HCT116 (cell line): Measurements from ENCODE around the gene BMP4. TPM values are rescaled to one million over a fixed set of nuclear protein-coding genes. Genes with fewer than 3 reads are reported as not detected.
A peak's percentile ranks its signal among the peaks of the same experiment; 100 is the strongest.

Experiments
- ATAC-seq: fragments of 200-7000 bp; cut with Tn5 transposase; 2 replicates; pipeline ENCODE4 v1.9.1; 2020; ENCODE audit warnings: mild to moderate bottlenecking, moderate library complexity
- BruUV-seq: library from RNA; stranded (reverse); fragments of 400-500 nt; replicated peaks from 2 replicates; lab custom pipeline; 2021; lab: Mats Ljungman, UMichigan
- CTCF ChIA-PET: fragments of 300-600 bp; sonication (Branson Sonifier 250); formaldehyde crosslinking; loops from one replicate; lab custom pipeline; 2021; ENCODE audit warnings: antibody characterized with exemption; lab: Charles Lee
- POLR2A ChIA-PET: fragments of 300-600, 350-600 bp; sonication (Branson Sonifier 250); formaldehyde crosslinking; loops from one replicate; lab custom pipeline; 2021; ENCODE audit warnings: antibody characterized with exemption; lab: Charles Lee
- RAD21 ChIA-PET, 2 experiments: fragments of 300-600 bp; sonication (Branson Sonifier 250); formaldehyde crosslinking; loops; one replicate each; lab custom pipeline; 2023; ENCODE audit warnings: low total read pairs in 2 of 2; ENCODE audit not compliant: uncharacterized antibody in 2 of 2, unreplicated experiment in 2 of 2, low non-redundant PET in 1 of 2; lab: Charles Lee
- DNase-seq: peaks from one replicate; pipeline ENCODE4 v3.0.0-alpha.2; 2010; ENCODE audit warnings: low read depth, low spot score
- H2AFZ ChIP-seq: fragments of 200-600 bp; shearing (Covaris generic), sonication (generic); 2 replicates; pipeline ENCODE4 v1.6.1; 2017; ENCODE audit warnings: low read depth, mixed run types, mixed read lengths, antibody characterized with exemption, low read length; ENCODE audit not compliant: poor library complexity, severe bottlenecking
- H3K27ac ChIP-seq: 2 replicates; pipeline ENCODE4 v1.5.1; 2012; ENCODE audit warnings: low read depth, low read length
- H3K27me3 ChIP-seq: fragments of 200-600 bp; sonication (generic); 2 replicates; pipeline ENCODE4 v1.6.1; 2016; ENCODE audit warnings: mixed run types, low read length, mixed read lengths; ENCODE audit not compliant: insufficient read depth
- H3K36me3 ChIP-seq, 2 experiments: fragments of 200-500 bp in 1 of 2; fragments of 200-600 bp in 1 of 2; sonication (Bioruptor generic) in 1 of 2; sonication (generic) in 1 of 2; 2 replicates each; pipeline versions ENCODE4 v1.5.1 to v1.6.1; 2014 to 2016; ENCODE audit warnings: low read length in 2 of 2, inconsistent platforms in 1 of 2, mixed read lengths in 1 of 2, mixed run types in 1 of 2; ENCODE audit not compliant: insufficient read depth in 2 of 2, control insufficient read depth in 1 of 2
- H3K4me1 ChIP-seq, 2 experiments: fragments of 200-600 bp in 1 of 2; sonication (generic) in 1 of 2; 2 replicates each; pipeline versions ENCODE4 v1.5.1 to v1.6.1; 2012 to 2017; ENCODE audit warnings: low read length in 2 of 2, inconsistent platforms in 1 of 2, mild to moderate bottlenecking in 1 of 2, mixed read lengths in 1 of 2, mixed run types in 1 of 2, moderate library complexity in 1 of 2; ENCODE audit not compliant: insufficient read depth in 2 of 2, control insufficient read depth in 1 of 2
- H3K4me2 ChIP-seq: fragments of 200-600 bp; sonication (generic); 2 replicates; pipeline ENCODE4 v1.6.1; 2017; ENCODE audit warnings: mixed run types, low read length, mixed read lengths
- H3K4me3 ChIP-seq, 2 experiments: fragments of 200-600 bp in 1 of 2; sonication (generic) in 1 of 2; replicated peaks in 1 of 2; 2 replicates each; pipeline ENCODE4 v1.5.1; 2011 to 2016; ENCODE audit warnings: low read length in 2 of 2, control low read depth in 1 of 2, low read depth in 1 of 2, mild to moderate bottlenecking in 1 of 2, mixed read lengths in 1 of 2, mixed run types in 1 of 2
- H3K79me2 ChIP-seq: fragments of 200-600 bp; sonication (generic); 2 replicates; pipeline ENCODE4 v1.6.1; 2017; ENCODE audit warnings: mild to moderate bottlenecking, mixed run types, low read length, moderate library complexity, mixed read lengths; ENCODE audit not compliant: insufficient read depth
- H3K9ac ChIP-seq: fragments of 200-600 bp; sonication (generic); 2 replicates; pipeline ENCODE4 v1.6.1; 2016; ENCODE audit warnings: low read length, mixed read lengths
- H3K9me2 ChIP-seq: fragments of 200-600 bp; sonication (generic), shearing (Covaris generic); 2 replicates; pipeline ENCODE4 v1.6.1; 2017; ENCODE audit warnings: mixed run types, mild to moderate bottlenecking, moderate library complexity; ENCODE audit not compliant: insufficient read depth
- H3K9me3 ChIP-seq, 2 experiments: fragments of 200-500 bp in 1 of 2; fragments of 200-600 bp in 1 of 2; sonication (Bioruptor generic) in 1 of 2; sonication (generic) in 1 of 2; 2 replicates each; pipeline ENCODE4 v1.6.1; 2014 to 2017; ENCODE audit warnings: low read length in 2 of 2, mixed read lengths in 2 of 2, inconsistent platforms in 1 of 2, low read depth in 1 of 2, mild to moderate bottlenecking in 1 of 2, mixed run types in 1 of 2, moderate library complexity in 1 of 2; ENCODE audit not compliant: control insufficient read depth in 1 of 2, insufficient read depth in 1 of 2
- H4K20me1 ChIP-seq: fragments of 200-600 bp; sonication (generic), shearing (Covaris generic); 2 replicates; pipeline ENCODE4 v1.6.1; 2017; ENCODE audit warnings: mixed run types, mild to moderate bottlenecking, moderate library complexity; ENCODE audit not compliant: insufficient read depth
- POLR2A ChIP-seq: IDR thresholded peaks from 2 replicates; pipeline ENCODE4 v1.7.0; 2011; ENCODE audit warnings: borderline replicate concordance; ENCODE audit not compliant: insufficient read depth, insufficient read length; ENCODE audit errors: extremely low read depth
- SRF ChIP-seq: IDR thresholded peaks from 2 replicates; pipeline ENCODE4 v1.6.1; 2012; ENCODE audit warnings: low read depth
- TCF7L2 ChIP-seq: IDR thresholded peaks from 2 replicates; pipeline ENCODE4 v1.7.0; 2011; ENCODE audit warnings: borderline replicate concordance, inconsistent platforms; ENCODE audit not compliant: insufficient read depth, insufficient read length; ENCODE audit errors: extremely low read depth
- intact Hi-C: fragments of 100-400 bp; cut with micrococcal nuclease; formaldehyde crosslinking; loops from 2 replicates; pipeline ENCODE4 v1.10.0; 2022
- total RNA-seq: library from RNA; stranded (reverse); gene quantifications from one replicate; pipeline ENCODE4 v1.2.1, GENCODE V29; 2021; ENCODE audit not compliant: unreplicated experiment

BMP4 gene
- total RNA-seq, 1 experiment from 2014 or later: 145 TPM

DNA sequence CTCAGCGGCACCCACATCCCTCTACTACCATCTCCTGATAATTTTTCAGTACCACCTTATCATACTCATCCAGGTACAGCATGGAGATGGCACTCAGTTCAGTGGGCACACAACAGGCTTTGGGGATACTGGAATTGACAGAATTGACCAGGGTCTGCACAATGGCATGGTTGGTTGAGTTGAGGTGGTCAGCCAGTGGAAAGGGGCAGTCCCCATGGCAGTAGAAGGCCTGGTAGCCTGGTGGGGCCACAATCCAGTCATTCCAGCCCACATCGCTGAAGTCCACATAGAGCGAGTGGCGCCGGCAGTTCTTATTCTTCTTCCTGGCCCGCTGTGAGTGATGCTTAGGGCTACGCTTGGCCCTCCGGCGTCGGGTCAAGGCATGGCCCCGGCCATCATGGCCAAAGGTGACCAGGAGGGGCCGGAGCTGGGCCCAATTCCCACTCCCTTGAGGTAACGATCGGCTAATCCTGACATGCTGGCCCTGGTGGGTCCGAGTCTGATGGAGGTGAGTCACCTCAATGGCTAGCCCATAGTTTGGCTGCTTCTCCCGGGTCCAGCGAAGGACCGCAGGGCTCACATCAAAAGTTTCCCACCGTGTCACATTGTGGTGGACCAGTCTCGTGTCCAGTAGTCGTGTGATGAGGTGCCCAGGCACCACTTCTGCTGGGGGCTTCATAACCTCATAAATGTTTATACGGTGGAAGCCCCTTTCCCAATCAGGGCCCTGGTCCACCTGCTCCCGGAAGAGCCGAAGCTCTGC lies 6.4 kb downstream of the BMP4 start:
- Histone ChIP-seq H4K20me1 (peaks cover 15% of the 10 kb centered on the region; the same call in 1 of the 2 replicates), H3K79me2 (peaks cover 60% of the 10 kb centered on the region), H3K9me3 (no peaks in the 10 kb centered on the region), H3K9ac (no peak overlapping the region), H2AFZ (no peak overlapping the region), H3K4me3 (no peak overlapping the region), H3K4me1 (peaks cover 22 to 37% of the 10 kb centered on the region in 2 experiments; a peak in 3 of 4 replicates), H3K9me2 (no peaks in the 10 kb centered on the region), H3K4me2 (no peak overlapping the region), H3K27ac (peak overlapping the region; percentile 98), H3K36me3 (peaks cover 38 to 40% of the 10 kb centered on the region in 2 experiments), H3K27me3 (no peaks in the 10 kb centered on the region)
- no TSS peak for BruUV-seq
- ChIA-PET POLR2A (interaction anchor here (0.6 kb wide), 1 partner anchor 213 kb away, joined by 4 read pairs; no protein-coding TSS in a partner anchor), RAD21 (no interaction called here), CTCF (no interaction called here)
- TF ChIP-seq TCF7L2 (peak; percentile 52), SRF (no peak)
- intact Hi-C loops: no loop called here
- ATAC-seq (no peak), DNase-seq (no peak)

GRCh38 chr14:53949201-53949600 lies 7.4 kb downstream of the BMP4 start:
- no peak for DNase-seq
- peak; percentile 11 for TF ChIP-seq TCF7L2
- no peak for TF ChIP-seq POLR2A
- Histone ChIP-seq H3K9me3 (no peaks in the 10 kb centered on the region), H3K4me1 (peaks cover 22 to 37% of the 10 kb centered on the region in 2 experiments; a peak in 3 of 4 replicates), H4K20me1 (peaks cover 15% of the 10 kb centered on the region; the same call in 1 of the 2 replicates), H3K4me3 (no peak overlapping the region), H3K9me2 (no peaks in the 10 kb centered on the region), H3K36me3 (peaks cover 32 to 40% of the 10 kb centered on the region in 2 experiments), H3K4me2 (no peak overlapping the region), H2AFZ (no peak overlapping the region), H3K27ac (peak overlapping the region; percentile 98; the same call in 1 of the 2 replicates), H3K9ac (no peak overlapping the region), H3K27me3 (no peaks in the 10 kb centered on the region), H3K79me2 (peaks cover 50% of the 10 kb centered on the region)
- ChIA-PET CTCF (no interaction called here), POLR2A (no interaction called here), RAD21 (no interaction called here)
- no TSS peak for BruUV-seq
- no peak for ATAC-seq
- intact Hi-C loops: no loop called here
